GM13976 (cell line): Measurements from ENCODE around the gene SOS2.

Experiments used
- DNase-seq: peaks from one replicate; pipeline ENCODE4 v3.0.0; 2012; ENCODE audit warnings: low spot score
- CTCF ChIP-seq: IDR thresholded peaks from 2 replicates; pipeline ENCODE4 v1.5.1; 2012; ENCODE audit warnings: borderline replicate concordance, mild to moderate bottlenecking; ENCODE audit not compliant: insufficient read depth; ENCODE audit errors: extremely low read depth, missing control alignments, control extremely low read depth
- in situ Hi-C: fragments of 300-500 bp; cut with MboI; formaldehyde crosslinking; loops from one replicate; pipeline ENCODE4 v1.12.0; 2022; ENCODE audit warnings: low sequenced_read_pairs, mixed read lengths, inconsistent platforms; ENCODE audit not compliant: unreplicated experiment

SOS2 gene

DNA sequence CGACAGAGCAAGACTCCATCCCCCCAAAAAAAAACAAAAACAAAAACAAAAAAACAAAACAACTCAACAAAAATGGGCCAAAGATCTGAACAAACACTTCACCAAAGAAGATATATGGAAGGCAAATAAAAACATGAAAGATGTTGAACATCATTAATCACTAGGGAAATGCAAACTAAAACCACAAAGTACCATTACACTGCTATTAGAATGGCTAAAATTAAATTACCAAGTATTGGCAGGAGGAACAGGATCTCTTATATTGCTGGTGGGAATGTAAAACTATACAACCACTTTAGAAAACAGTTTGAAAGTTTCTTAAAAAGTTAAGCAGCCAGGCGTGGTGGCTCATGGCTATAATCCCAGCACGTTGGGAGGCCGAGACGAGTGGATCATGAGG lies 12.9 kb downstream of the SOS2 start:
- in situ Hi-C loops = no loop called here
- no peak for DNase-seq
- no peak for TF ChIP-seq CTCF

- in situ Hi-C loops = no loop called here
- no peak for TF ChIP-seq CTCF
- DNase-seq = no peak
Measured at GRCh38 chr14:50215416-50215815, 16.0 kb downstream of the SOS2 start.

DNA sequence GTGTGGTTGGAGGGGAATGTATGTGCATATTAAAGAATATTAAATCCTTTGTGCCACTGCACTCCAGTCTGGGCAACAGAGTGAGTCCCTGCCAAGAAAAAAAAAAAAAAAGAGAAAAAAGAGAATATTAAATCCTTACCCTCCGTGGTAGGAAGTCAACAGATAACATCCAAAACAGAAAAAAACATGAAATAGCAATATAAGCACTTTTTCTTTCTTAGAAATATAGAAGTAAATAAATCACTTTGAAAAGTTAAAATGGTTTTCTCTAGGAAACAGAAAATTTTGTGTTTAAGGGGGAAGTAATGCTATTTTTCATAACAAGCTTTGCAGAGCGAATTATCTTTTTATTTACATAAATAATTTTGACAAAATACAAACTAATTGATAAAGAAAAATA lies 17.6 kb downstream of the SOS2 start:
- in situ Hi-C loops = no loop called here

GRCh38 chr14:50212726-50213125 lies 18.7 kb downstream of the SOS2 start:
- no peak for DNase-seq
- in situ Hi-C loops = no loop called here
- no peak for TF ChIP-seq CTCF

More for the DNA sequence above, 17.6 kb downstream of the SOS2 start:
- TF ChIP-seq CTCF = no peak
- DNase-seq = no peak

DNA sequence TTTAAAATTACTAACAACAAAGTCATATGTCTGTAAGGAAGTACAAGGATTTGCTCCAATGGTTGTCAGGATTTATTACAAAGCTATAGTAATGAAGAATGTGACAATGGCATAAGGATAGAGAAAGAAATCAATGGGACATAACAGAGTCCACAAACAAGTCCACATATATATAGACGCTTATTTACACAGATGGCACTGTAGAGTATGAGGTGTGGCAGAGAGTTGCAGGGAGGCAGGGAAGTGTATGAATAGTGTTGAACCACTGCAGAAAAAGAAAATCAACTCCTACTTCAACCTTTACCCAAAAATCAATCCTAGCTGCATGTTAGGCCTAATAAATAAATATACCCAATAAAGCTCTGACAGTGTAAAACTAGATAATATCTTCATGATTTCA lies 21.3 kb downstream of the SOS2 start:
- no peak for TF ChIP-seq CTCF
- in situ Hi-C loops = no loop called here
- DNase-seq = no peak

- in situ Hi-C loops = no loop called here
- TF ChIP-seq CTCF = no peak
- DNase-seq = no peak
Measured at GRCh38 chr14:50198499-50198898, 32.9 kb downstream of the SOS2 start.

GRCh38 chr14:50191499-50191898 lies 39.9 kb downstream of the SOS2 start:
- no peak for DNase-seq
- in situ Hi-C loops = no loop called here
- no peak for TF ChIP-seq CTCF
